Measurements from ENCODE around the gene ZNF438.

- TF ChIP-seq POLR2A (IDR thresholded peaks at IDR 0.05), result no peak
- no peak for TF ChIP-seq CTCF (IDR thresholded peaks at IDR 0.05)
- no peak for TF ChIP-seq POLR2AphosphoS5 (IDR thresholded peaks at IDR 0.05)
- no peak for TF ChIP-seq EP300 (IDR thresholded peaks at IDR 0.05)
Measured at GRCh38 chr10:31041011-31041410, 9.3 kb upstream of the ZNF438 start.

All from sigmoid colon (tissue), 4 donors.